ENCODE results near the gene TRMT44. TPM values are rescaled to one million over a fixed set of nuclear protein-coding genes. Genes with fewer than 3 reads are reported as not detected.

TRMT44 gene
- total and polyA plus RNA-seq, 2 of the 13 experiments (the other 11 are each of a cell fraction or from before 2014, with no cell fraction given): 5.8 to 8.6 TPM

- TF ChIP-seq, protein P1, sequence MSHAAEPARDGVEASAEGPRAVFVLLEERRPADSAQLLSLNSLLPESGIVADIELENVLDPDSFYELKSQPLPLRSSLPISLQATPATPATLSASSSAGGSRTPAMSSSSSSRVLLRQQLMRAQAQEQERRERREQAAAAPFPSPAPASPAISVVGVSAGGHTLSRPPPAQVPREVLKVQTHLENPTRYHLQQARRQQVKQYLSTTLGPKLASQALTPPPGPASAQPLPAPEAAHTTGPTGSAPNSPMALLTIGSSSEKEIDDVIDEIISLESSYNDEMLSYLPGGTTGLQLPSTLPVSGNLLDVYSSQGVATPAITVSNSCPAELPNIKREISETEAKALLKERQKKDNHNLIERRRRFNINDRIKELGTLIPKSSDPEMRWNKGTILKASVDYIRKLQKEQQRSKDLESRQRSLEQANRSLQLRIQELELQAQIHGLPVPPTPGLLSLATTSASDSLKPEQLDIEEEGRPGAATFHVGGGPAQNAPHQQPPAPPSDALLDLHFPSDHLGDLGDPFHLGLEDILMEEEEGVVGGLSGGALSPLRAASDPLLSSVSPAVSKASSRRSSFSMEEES (CRISPR knock-in tag; IDR thresholded peaks at IDR 0.05): no peak
- TF ChIP-seq TIGD3 (CRISPR knock-in tag; IDR thresholded peaks at IDR 0.05; ENCODE audit: borderline replicate concordance) (no peak), ZBTB42 (CRISPR knock-in tag; IDR thresholded peaks at IDR 0.05) (no peak), JUND (CRISPR knock-in tag; IDR thresholded peaks at IDR 0.05) (no peak), NR3C1 (CRISPR knock-in tag; IDR thresholded peaks at IDR 0.05) (no peak), ZNF496 (CRISPR knock-in tag; IDR thresholded peaks at IDR 0.05; ENCODE audit: insufficient replicate concordance) (no peak)
- TF ChIP-seq, protein P2, sequence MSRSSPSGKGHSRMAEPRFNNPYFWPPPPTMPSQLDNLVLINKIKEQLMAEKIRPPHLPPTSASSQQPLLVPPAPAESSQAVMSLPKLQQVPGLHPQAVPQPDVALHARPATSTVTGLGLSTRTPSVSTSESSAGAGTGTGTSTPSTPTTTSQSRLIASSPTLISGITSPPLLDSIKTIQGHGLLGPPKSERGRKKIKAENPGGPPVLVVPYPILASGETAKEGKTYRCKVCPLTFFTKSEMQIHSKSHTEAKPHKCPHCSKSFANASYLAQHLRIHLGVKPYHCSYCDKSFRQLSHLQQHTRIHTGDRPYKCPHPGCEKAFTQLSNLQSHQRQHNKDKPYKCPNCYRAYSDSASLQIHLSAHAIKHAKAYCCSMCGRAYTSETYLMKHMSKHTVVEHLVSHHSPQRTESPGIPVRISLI (CRISPR knock-in tag; IDR thresholded peaks at IDR 0.05; ENCODE audit: borderline replicate concordance): no peak
Measured at GRCh38 chr4:8438743-8439142, 1.8 kb upstream of the TRMT44 start (continued).

DNA sequence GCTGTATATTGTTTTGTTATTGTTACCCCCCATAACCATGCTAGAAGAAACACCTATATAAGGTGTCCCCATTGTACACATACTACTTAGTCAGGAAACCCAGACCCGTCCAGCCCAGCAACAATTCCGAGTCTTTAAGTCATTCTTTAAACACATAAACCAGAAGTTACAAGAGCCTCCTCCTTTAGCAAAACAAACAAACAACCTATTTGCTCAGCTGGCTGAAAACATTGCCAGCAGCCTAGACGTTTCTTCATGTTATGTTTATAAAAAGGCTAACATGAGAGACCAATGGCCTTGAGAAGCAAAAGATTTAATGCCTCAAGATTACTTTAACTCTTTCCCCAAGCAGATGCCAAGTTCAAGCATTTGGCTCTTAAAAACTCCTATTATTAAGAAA lies 1.4 kb upstream of the TRMT44 start:
- FAIRE-seq (no peak), DNase-seq (ENCODE audit: low spot score) (no peak), ATAC-seq (no peak)
- no peak for TF ChIP-seq ZNF850 (CRISPR knock-in tag; conservative IDR thresholded peaks at IDR 0.05)
- TF ChIP-seq, protein P3, sequence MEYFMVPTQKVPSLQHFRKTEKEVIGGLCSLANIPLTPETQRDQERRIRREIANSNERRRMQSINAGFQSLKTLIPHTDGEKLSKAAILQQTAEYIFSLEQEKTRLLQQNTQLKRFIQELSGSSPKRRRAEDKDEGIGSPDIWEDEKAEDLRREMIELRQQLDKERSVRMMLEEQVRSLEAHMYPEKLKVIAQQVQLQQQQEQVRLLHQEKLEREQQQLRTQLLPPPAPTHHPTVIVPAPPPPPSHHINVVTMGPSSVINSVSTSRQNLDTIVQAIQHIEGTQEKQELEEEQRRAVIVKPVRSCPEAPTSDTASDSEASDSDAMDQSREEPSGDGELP (IDR thresholded peaks at IDR 0.05; ENCODE audit: borderline replicate concordance, low read depth): peak; percentile 32; the same call in 1 of the 2 replicates
- Histone ChIP-seq H2AFZ (ENCODE audit: low read length) (no peak overlapping the region), H4K20me1 (ENCODE audit: insufficient read depth, low read length) (no peaks in the 10 kb centered on the region), H3K9me3 (ENCODE audit: low read length) (no peaks in the 10 kb centered on the region), H3K9ac (ENCODE audit: insufficient read depth, low read depth, low read length) (peak overlapping the region; percentile 85; the same call in 1 of the 2 replicates), H3K79me2 (ENCODE audit: insufficient read depth, low read length) (peaks cover 49% of the 10 kb centered on the region), H3K27ac (ENCODE audit: extremely low read length, insufficient read depth, low read length) (peak overlapping the region; percentile 90), H3K4me1 (ENCODE audit: insufficient read depth, low read length) (peaks cover 34% of the 10 kb centered on the region), H3K4me2 (ENCODE audit: low read depth, low read length) (peak overlapping the region; percentile 77), H3K36me3 (replicated peaks in 1 of 2; ENCODE audit: control insufficient read depth in 1 of 2, insufficient read depth in 2 of 2, low read length in 2 of 2) (peaks cover 0 to 1% of the 10 kb centered on the region in 2 experiments; a peak in 1 of 5 replicates), H3K4me3 (replicated peaks in 1 of 3; ENCODE audit: insufficient read depth in 1 of 3, low read depth in 2 of 3, low read length in 3 of 3) (peak overlapping the region; percentile 87 to 97 (median 89); a peak in 3 of 6 replicates), H3K27me3 (ENCODE audit: control insufficient read depth in 1 of 2, insufficient read depth in 2 of 2, low read length in 2 of 2) (no peaks in the 10 kb centered on the region; a peak in 1 of 5 replicates)
- CTCF ChIA-PET (ENCODE audit: low intra/inter-chr PET ratio, low total read pairs): no interaction called here
- in situ Hi-C loops (cut with HindIII; ENCODE audit: extremely low pct_ligation_motif_present, low pct_unique_long_range_greater_than_20kb): no loop called here
- POLR2A ChIA-PET: interaction anchor here (4.8 kb wide), 1 partner anchor 11 kb away, joined by 30 read pairs; no protein-coding TSS in a partner anchor
- no TSS peak for BruUV-seq (replicated peaks)
- WGBS (ENCODE audit: low lambda C conversion rate): 45% methylated on average over 3 of the region's 3 CpGs
- intact Hi-C loops (cut with micrococcal nuclease; ENCODE audit: unreplicated experiment): no loop called here
